Ovary (tissue), 9 donors: ENCODE data around the gene BEAN1. TPM values are rescaled to one million over a fixed set of nuclear protein-coding genes. Genes with fewer than 3 reads are reported as not detected.
A peak's percentile ranks its signal among the peaks of the same experiment; 100 is the strongest.

Experiments used
- DNase-seq, 5 donors: peaks; one replicate each; pipeline ENCODE4 v3.0.0-alpha.2; 2019 to 2020
- H3K27ac ChIP-seq, 2 donors: fragments of 200-600 bp; one replicate each; pipeline versions ENCODE4 v1.5.1 to v1.8.0; 2019 to 2022
- H3K27me3 ChIP-seq: fragments of 200-600 bp; one replicate; pipeline ENCODE4 v1.8.0; 2022
- H3K36me3 ChIP-seq: fragments of 200-600 bp; sonication (generic); one replicate; pipeline ENCODE4 v1.5.1; 2019
- H3K4me1 ChIP-seq: one replicate; pipeline ENCODE4 v1.8.1; 2013; ENCODE audit warnings: mild to moderate bottlenecking, moderate library complexity; ENCODE audit not compliant: insufficient read depth
- H3K4me3 ChIP-seq: fragments of 200-600 bp; sonication (generic); one replicate; pipeline ENCODE4 v1.5.1; 2017
- H3K9me3 ChIP-seq, 2 donors: fragments of 200-600 bp in 1 of 2; sonication (generic) in 1 of 2; one replicate each; pipeline versions ENCODE4 v1.5.1 to v1.8.1; 2013 to 2019; ENCODE audit warnings: mild to moderate bottlenecking in 1 of 2, moderate library complexity in 1 of 2
- CTCF ChIP-seq, 3 donors: fragments of 450-650 bp in 2 of 3; fragments of 200-600 bp in 1 of 3; IDR thresholded peaks; one replicate each; pipeline versions ENCODE4 v1.5.1 to v1.8.0; 2016 to 2022; ENCODE audit warnings: antibody characterized with exemption in 3 of 3, mild to moderate bottlenecking in 1 of 3
- EP300 ChIP-seq: sonication (generic); formaldehyde crosslinking; IDR thresholded peaks from one replicate; pipeline ENCODE4 v1.6.1; 2017; ENCODE audit warnings: antibody characterized with exemption
- POLR2A ChIP-seq: fragments of 450-650 bp; IDR thresholded peaks from one replicate; pipeline ENCODE4 v1.6.1; 2017; ENCODE audit warnings: antibody characterized with exemption, mild to moderate bottlenecking, moderate library complexity
- WGBS, 3 donors: extraction: QIAGEN DNeasy Blood & Tissue Kit in 1 of 3; methylation state at CpG; one replicate each; pipeline versions ENCODE4 v1.1.5 to v1.1.7; 2013 to 2017; 5-methylcytosine and 5-hydroxymethylcytosine counted together
- intact Hi-C, 4 donors: fragments of 100-400 bp; cut with DNase I; formaldehyde crosslinking; loops; one replicate each; pipeline versions ENCODE4 v1.11.0 to v1.15.1; 2022 to 2023
- polyA plus RNA-seq, 2 donors: library from polyadenylated mRNA; stranded (reverse); fragments of 200-250 nt in 1 of 2; fragments of 350-450 nt in 1 of 2; fragmentation: Illumina TruSeq in 1 of 2; extraction: RNeasy Lipid Tissue Mini Kit (QIAGEN cat#74804) in 1 of 2; gene quantifications; one replicate each; pipeline ENCODE4 v1.2.3, GENCODE V29; 2013 to 2014
- total RNA-seq, 7 donors: library from RNA; depleted of rRNA in 2 of 7; stranded (reverse); fragments of >200 nt in 2 of 7; fragmentation: NEBNext Ultra II Directional in 3 of 7; extraction: Animal tissue kit (Norgen Biotek cat#: 25700) in 3 of 7; gene quantifications; one replicate each; pipeline versions ENCODE4 v1.1.0 to v1.2.4, GENCODE V29; 2016 to 2023
- donor health status: DM: no; HTN: no; CAD: no; lungs with moderate emphysema.
- donor health status: DM: no; HTN: no; CAD: no.
- donor health status: Bipolar disorder and iron deficiency.
- donor health status: DM: yes; HTN: yes; CAD: no.
- donor health status: DM: no; HTN: no; CAD: no.
- donor health status: DM: yes; HTN: yes; CAD: no.

The BEAN1 gene
- total and polyA plus RNA-seq, 9 donors, result 0.15 to 2.2 (median 0.61) TPM; not detected in 1

- 85 to 91% (median 87%) methylated on average over 5 of the region's 5 CpGs for WGBS, 3 donors
- H3K36me3 ChIP-seq, result no peaks in the 10 kb centered on the region
- intact Hi-C loops, result no loop called here
Measured at GRCh38 chr16:66510298-66510697, 83.2 kb downstream of the BEAN1 start.

GRCh38 chr16:66510711-66511601 lies 83.9 kb downstream of the BEAN1 start:
- Histone ChIP-seq H3K4me3 (no peak overlapping the region), H3K9me3 (no peaks in the 10 kb centered on the region), H3K4me1 (peaks cover 22% of the 10 kb centered on the region), H3K27ac (peak overlapping the region; percentile 72 to 76), H3K36me3 (no peaks in the 10 kb centered on the region), H3K27me3 (no peaks in the 10 kb centered on the region)
- TF ChIP-seq POLR2A (no peak), EP300 (no peak), CTCF (IDR thresholded peaks at IDR 0.05) (no peak)
- whole genome bisulfite sequencing, 3 donors, result 13 to 22% (median 13%) methylated on average over 12 of the region's 12 CpGs
- intact Hi-C loops, result no loop called here
- peak; percentile 73 to 79 (median 77) for DNase-seq

More at GRCh38 chr16:66510298-66510697, 83.2 kb downstream of the BEAN1 start:
- Histone ChIP-seq H3K27ac (peak overlapping the region in 1 of 2 donors; percentile 76), H3K4me3 (no peak overlapping the region), H3K27me3 (no peaks in the 10 kb centered on the region), H3K9me3 (no peaks in the 10 kb centered on the region), H3K4me1 (peaks cover 22% of the 10 kb centered on the region)
- DNase-seq, result peak in 2 of 5 donors; percentile 18 to 44
- TF ChIP-seq POLR2A (no peak), EP300 (no peak), CTCF (IDR thresholded peaks at IDR 0.05) (no peak)

- Histone ChIP-seq H3K4me3 (no peak overlapping the region), H3K36me3 (no peaks in the 10 kb centered on the region), H3K27me3 (no peaks in the 10 kb centered on the region), H3K4me1 (peaks cover 27% of the 10 kb centered on the region), H3K27ac (peak overlapping the region; percentile 72 to 76), H3K9me3 (no peaks in the 10 kb centered on the region)
- no peak for TF ChIP-seq EP300
- TF ChIP-seq POLR2A, result no peak
- no peak for TF ChIP-seq CTCF (IDR thresholded peaks at IDR 0.05)
- WGBS, 3 donors, result 20 to 23% (median 20%) methylated on average over 13 of the region's 13 CpGs
- DNase-seq, result peak in 3 of 5 donors; percentile 45 to 67 (median 51)
- intact Hi-C loops, result no loop called here
Measured at GRCh38 chr16:66511602-66512271, 84.6 kb downstream of the BEAN1 start.

GRCh38 chr16:66512272-66513110 lies 85.4 kb downstream of the BEAN1 start:
- Histone ChIP-seq H3K4me3 (no peak overlapping the region), H3K27ac (peak overlapping the region; percentile 72 to 76), H3K9me3 (no peaks in the 10 kb centered on the region), H3K4me1 (peaks cover 30% of the 10 kb centered on the region), H3K36me3 (no peaks in the 10 kb centered on the region), H3K27me3 (no peaks in the 10 kb centered on the region)
- DNase-seq, result peak in 1 of 5 donors; percentile 42
- WGBS, 3 donors, result 72 to 82% (median 73%) methylated on average over 15 of the region's 15 CpGs
- intact Hi-C loops, result no loop called here
- TF ChIP-seq EP300 (no peak), POLR2A (no peak)
